HG03066 (cell line): Measurements from ENCODE around the gene SND1.

Experiments
- ATAC-seq: cut with Tn5 transposase; IDR thresholded peaks from one replicate; pipeline ENCODE4 v1.9.1; 2021; ENCODE audit warnings: low read depth; ENCODE audit not compliant: unreplicated experiment

Gene SND1

GRCh38 chr7:127651556-127652332 lies at the start of gene SND1:
SND1 (plus strand) TSS chr7:127652194; CDS start chr7:127652374, 180 bp downstream.
- peak; percentile 96 for ATAC-seq

GRCh38 chr7:127608446-127608845 lies 43.5 kb upstream of the SND1 start:
- ATAC-seq, result no peak

GRCh38 chr7:127609297-127609696 lies 42.7 kb upstream of the SND1 start:
- ATAC-seq, result no peak

- no peak for ATAC-seq
These were observed 39.7 kb upstream of the SND1 start for GRCh38 chr7:127612263-127612662.

GRCh38 chr7:127616724-127617123 lies 35.3 kb upstream of the SND1 start:
- no peak for ATAC-seq

GRCh38 chr7:127618042-127618441 lies 34.0 kb upstream of the SND1 start, which contains the start of gene PAX4:
PAX4 (minus strand) TSS chr7:127618142; CDS start chr7:127615928, 2,214 bp downstream.
- no peak for ATAC-seq

- no peak for ATAC-seq
These were observed 33.2 kb upstream of the SND1 start for GRCh38 chr7:127618775-127619174.

GRCh38 chr7:127619681-127620405 lies 32.2 kb upstream of the SND1 start:
- ATAC-seq, result no peak

- no peak for ATAC-seq
These were observed 31.4 kb upstream of the SND1 start for GRCh38 chr7:127620406-127621233.

- no peak for ATAC-seq
These were observed 26.7 kb upstream of the SND1 start for GRCh38 chr7:127625331-127625730.

- no peak for ATAC-seq
These were observed 23.5 kb upstream of the SND1 start for GRCh38 chr7:127628445-127628844.

- peak; percentile 63 for ATAC-seq
These were observed 22.6 kb upstream of the SND1 start for GRCh38 chr7:127629268-127629854.

GRCh38 chr7:127632276-127632910 lies 19.6 kb upstream of the SND1 start:
- ATAC-seq, result no peak

GRCh38 chr7:127635659-127636285 lies 16.2 kb upstream of the SND1 start:
- no peak for ATAC-seq

- no peak for ATAC-seq
These were observed 13.8 kb upstream of the SND1 start for GRCh38 chr7:127638197-127638596.

- no peak for ATAC-seq
These were observed 7.5 kb upstream of the SND1 start for GRCh38 chr7:127644484-127644883.

GRCh38 chr7:127647636-127648035 lies 4.4 kb upstream of the SND1 start:
- no peak for ATAC-seq

- ATAC-seq, result no peak
These were observed 3.0 kb upstream of the SND1 start for GRCh38 chr7:127648986-127649385.

- no peak for ATAC-seq
These were observed 993 bp upstream of the SND1 start for GRCh38 chr7:127650847-127651555.
